ENCODE results near the gene TMC4. TPM values are rescaled to one million over a fixed set of nuclear protein-coding genes. Genes with fewer than 3 reads are reported as not detected.

Gene TMC4
- polyA plus RNA-seq, 1 donor (not counting 4 experiments of a cell fraction or from before 2014, with no cell fraction given) = 1.5 TPM

DNA sequence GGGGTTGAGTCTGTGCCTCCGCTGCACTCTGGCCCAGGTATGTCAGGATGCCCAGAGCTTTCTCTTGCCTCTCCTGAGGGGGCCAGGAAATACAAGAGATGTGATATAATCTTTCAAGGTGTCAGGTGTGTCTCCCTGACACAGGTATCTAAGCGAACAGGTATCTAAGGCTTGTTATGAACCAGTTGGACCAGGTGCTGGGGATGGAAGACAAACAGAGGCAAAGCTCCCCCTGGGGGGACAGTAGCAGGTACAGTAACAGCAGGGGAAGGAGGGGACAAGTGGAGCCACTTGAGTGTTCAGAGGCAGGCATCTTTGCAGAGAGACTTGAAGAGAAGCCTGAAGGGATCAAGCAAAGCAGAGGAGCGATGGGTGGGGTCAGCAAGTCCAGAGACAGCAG lies 16.0 kb downstream of the TMC4 start:
- dilution Hi-C loops (cut with MboI; ENCODE audit: extremely low pct_ligation_motif_present, low sequenced_read_pairs) = no loop called here
- H3K9me3 ChIP-seq (ENCODE audit: control insufficient read depth, low read depth, low read length) = no peaks in the 10 kb centered on the region
- no peak overlapping the region for H2AFZ ChIP-seq (ENCODE audit: control insufficient read depth, low read length)
- H3K36me3 ChIP-seq (ENCODE audit: control insufficient read depth in 2 of 2, extremely low read depth in 1 of 2, insufficient read depth in 2 of 2, low read length in 2 of 2) = peaks cover 27 to 35% of the 10 kb centered on the region in 2 experiments
- H3K9ac ChIP-seq (ENCODE audit: control insufficient read depth, extremely low read depth, insufficient read depth, low read length) = no peak overlapping the region
- no peaks in the 10 kb centered on the region for H3K27me3 ChIP-seq (ENCODE audit: control insufficient read depth, extremely low read depth, insufficient read depth, low read length)
- H3K27ac ChIP-seq (ENCODE audit: control insufficient read depth, insufficient read depth, low read length) = no peak overlapping the region
- H3K4me3 ChIP-seq (ENCODE audit: control insufficient read depth in 2 of 3, extremely low read depth in 1 of 3, insufficient read depth in 2 of 3, low read depth in 1 of 3, low read length in 3 of 3) = no peak overlapping the region
- H3K9me1 ChIP-seq (ENCODE audit: control insufficient read depth, extremely low read depth, insufficient read depth, low read length) = no peaks in the 10 kb centered on the region
- TF ChIP-seq EZH2 (IDR thresholded peaks at IDR 0.05; ENCODE audit: low read length) = no peak
- TF ChIP-seq, protein P1, sequence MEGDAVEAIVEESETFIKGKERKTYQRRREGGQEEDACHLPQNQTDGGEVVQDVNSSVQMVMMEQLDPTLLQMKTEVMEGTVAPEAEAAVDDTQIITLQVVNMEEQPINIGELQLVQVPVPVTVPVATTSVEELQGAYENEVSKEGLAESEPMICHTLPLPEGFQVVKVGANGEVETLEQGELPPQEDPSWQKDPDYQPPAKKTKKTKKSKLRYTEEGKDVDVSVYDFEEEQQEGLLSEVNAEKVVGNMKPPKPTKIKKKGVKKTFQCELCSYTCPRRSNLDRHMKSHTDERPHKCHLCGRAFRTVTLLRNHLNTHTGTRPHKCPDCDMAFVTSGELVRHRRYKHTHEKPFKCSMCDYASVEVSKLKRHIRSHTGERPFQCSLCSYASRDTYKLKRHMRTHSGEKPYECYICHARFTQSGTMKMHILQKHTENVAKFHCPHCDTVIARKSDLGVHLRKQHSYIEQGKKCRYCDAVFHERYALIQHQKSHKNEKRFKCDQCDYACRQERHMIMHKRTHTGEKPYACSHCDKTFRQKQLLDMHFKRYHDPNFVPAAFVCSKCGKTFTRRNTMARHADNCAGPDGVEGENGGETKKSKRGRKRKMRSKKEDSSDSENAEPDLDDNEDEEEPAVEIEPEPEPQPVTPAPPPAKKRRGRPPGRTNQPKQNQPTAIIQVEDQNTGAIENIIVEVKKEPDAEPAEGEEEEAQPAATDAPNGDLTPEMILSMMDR (optimal IDR thresholded peaks at IDR 0.05 in 1 of 3, IDR thresholded peaks at IDR 0.05 in 1 of 3, conservative IDR thresholded peaks at IDR 0.05 in 1 of 3; ENCODE audit: extremely low read depth in 1 of 3, insufficient read depth in 2 of 3, low read length in 3 of 3) = no peak
- no peak overlapping the region for H3K4me2 ChIP-seq (ENCODE audit: control insufficient read depth, extremely low read depth, insufficient read depth, low read depth, low read length)
- peaks cover 5% of the 10 kb centered on the region for H4K20me1 ChIP-seq (ENCODE audit: control insufficient read depth, extremely low read depth, insufficient read depth, low read length)
- no peak for DNase-seq (ENCODE audit: low read depth, low spot score)
- no peak for FAIRE-seq
- peaks cover 7% of the 10 kb centered on the region for H3K79me2 ChIP-seq (ENCODE audit: control insufficient read depth, insufficient read depth, low read length)
- peaks cover 22% of the 10 kb centered on the region for H3K4me1 ChIP-seq (ENCODE audit: control insufficient read depth, extremely low read depth, insufficient read depth, low read length)

DNA sequence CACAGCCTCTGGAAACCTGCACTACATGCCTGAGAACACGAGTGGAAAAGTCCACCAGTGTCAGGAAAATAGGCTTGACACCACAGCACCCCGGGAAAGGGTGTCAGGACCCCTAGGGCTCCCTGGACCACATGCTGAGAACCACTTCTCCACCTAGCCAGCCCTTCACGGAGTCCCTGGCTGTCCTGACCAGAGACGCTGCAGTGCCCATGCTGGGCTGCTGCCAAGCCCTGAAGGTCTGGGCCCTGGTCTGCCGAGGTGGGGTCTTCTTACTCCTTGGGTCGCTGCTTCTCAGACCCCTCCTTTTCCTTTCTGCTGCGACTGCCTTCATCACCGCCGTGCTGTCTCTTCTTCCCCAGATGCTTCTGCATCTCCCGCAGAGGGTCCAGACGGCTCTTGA lies 16.5 kb downstream of the TMC4 start:
- H2AFZ ChIP-seq (ENCODE audit: control insufficient read depth, low read length) = no peak overlapping the region
- no peaks in the 10 kb centered on the region for H3K9me3 ChIP-seq (ENCODE audit: control insufficient read depth, low read depth, low read length)
- no peak overlapping the region for H3K27ac ChIP-seq (ENCODE audit: control insufficient read depth, insufficient read depth, low read length)
- no peaks in the 10 kb centered on the region for H3K27me3 ChIP-seq (ENCODE audit: control insufficient read depth, extremely low read depth, insufficient read depth, low read length)
- H3K9me1 ChIP-seq (ENCODE audit: control insufficient read depth, extremely low read depth, insufficient read depth, low read length) = no peaks in the 10 kb centered on the region
- peaks cover 22% of the 10 kb centered on the region for H3K4me1 ChIP-seq (ENCODE audit: control insufficient read depth, extremely low read depth, insufficient read depth, low read length)
- H3K9ac ChIP-seq (ENCODE audit: control insufficient read depth, extremely low read depth, insufficient read depth, low read length) = no peak overlapping the region
- TF ChIP-seq, protein P1 (optimal IDR thresholded peaks at IDR 0.05 in 1 of 3, IDR thresholded peaks at IDR 0.05 in 1 of 3, conservative IDR thresholded peaks at IDR 0.05 in 1 of 3; ENCODE audit: extremely low read depth in 1 of 3, insufficient read depth in 2 of 3, low read length in 3 of 3) = no peak
- TF ChIP-seq EZH2 (IDR thresholded peaks at IDR 0.05; ENCODE audit: low read length) = no peak
- H4K20me1 ChIP-seq (ENCODE audit: control insufficient read depth, extremely low read depth, insufficient read depth, low read length) = peaks cover 5% of the 10 kb centered on the region
- DNase-seq (ENCODE audit: low read depth, low spot score) (no peak), FAIRE-seq (no peak)
- no peak overlapping the region for H3K4me3 ChIP-seq (ENCODE audit: control insufficient read depth in 2 of 3, extremely low read depth in 1 of 3, insufficient read depth in 2 of 3, low read depth in 1 of 3, low read length in 3 of 3)
- peaks cover 7% of the 10 kb centered on the region for H3K79me2 ChIP-seq (ENCODE audit: control insufficient read depth, insufficient read depth, low read length)
- H3K36me3 ChIP-seq (ENCODE audit: control insufficient read depth in 2 of 2, extremely low read depth in 1 of 2, insufficient read depth in 2 of 2, low read length in 2 of 2) = peaks cover 31 to 38% of the 10 kb centered on the region in 2 experiments
- no peak overlapping the region for H3K4me2 ChIP-seq (ENCODE audit: control insufficient read depth, extremely low read depth, insufficient read depth, low read depth, low read length)
- dilution Hi-C loops (cut with MboI; ENCODE audit: extremely low pct_ligation_motif_present, low sequenced_read_pairs) = no loop called here
